Breast epithelium (tissue), 3 donors: Measurements from ENCODE around the gene WDR1.

Experiments used
- POLR2A ChIP-seq: fragments of 450-650 bp; IDR thresholded peaks from one replicate; pipeline ENCODE4 v1.6.1; 2016; ENCODE audit warnings: antibody characterized with exemption, mild to moderate bottlenecking, moderate library complexity
- TF ChIP-seq, protein P1 (sequence below), 3 donors: fragments of 450-650 bp; IDR thresholded peaks; one replicate each; pipeline ENCODE4 v1.5.1; 2016 to 2017; ENCODE audit warnings: antibody characterized with exemption in 3 of 3, mild to moderate bottlenecking in 3 of 3, moderate library complexity in 3 of 3

DNA sequence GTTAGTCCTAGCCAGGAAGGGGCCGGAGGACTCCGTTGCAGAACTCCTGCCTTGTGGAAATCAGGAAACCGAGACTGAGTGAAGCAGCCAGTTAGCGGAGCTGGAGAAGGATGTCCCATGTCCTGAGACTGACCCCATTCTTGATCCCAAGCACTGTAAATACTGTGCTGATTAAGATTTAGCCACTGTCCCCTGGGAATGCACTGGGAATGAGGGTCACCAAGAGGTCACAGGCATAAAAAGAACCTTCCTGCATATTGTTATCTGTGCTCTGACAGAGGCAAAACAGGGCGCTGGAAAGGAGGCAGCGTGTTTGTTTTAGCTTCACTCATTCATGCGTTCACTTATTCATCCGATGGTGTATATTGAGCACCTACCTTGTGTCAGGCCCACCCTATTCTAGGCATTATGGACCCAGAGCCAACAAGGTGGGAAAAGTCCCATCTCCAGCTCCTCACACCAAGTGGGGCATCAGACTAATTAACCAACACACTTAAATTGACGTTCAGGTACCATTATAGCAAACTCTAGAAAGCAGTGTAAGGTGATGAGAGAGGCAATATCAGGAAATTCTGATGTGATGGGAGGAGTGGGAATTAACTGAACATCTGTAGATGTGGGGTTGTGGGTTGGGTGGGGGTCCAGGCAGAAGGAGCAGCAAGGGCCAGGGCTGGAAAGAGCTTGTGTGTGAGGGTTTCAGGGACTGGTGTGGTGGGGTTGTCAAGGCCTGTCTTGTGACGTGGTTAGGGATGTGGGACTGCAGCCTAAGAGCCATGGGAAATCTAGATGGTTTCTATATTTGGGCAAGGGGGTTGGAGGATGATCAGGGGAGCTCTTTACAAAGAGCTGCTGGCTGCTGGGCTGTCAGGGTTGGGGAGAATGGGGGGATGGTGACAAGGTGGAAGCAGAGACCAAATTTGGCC is 84.7 kb downstream of the WDR1 start:
- TF ChIP-seq, protein P1, sequence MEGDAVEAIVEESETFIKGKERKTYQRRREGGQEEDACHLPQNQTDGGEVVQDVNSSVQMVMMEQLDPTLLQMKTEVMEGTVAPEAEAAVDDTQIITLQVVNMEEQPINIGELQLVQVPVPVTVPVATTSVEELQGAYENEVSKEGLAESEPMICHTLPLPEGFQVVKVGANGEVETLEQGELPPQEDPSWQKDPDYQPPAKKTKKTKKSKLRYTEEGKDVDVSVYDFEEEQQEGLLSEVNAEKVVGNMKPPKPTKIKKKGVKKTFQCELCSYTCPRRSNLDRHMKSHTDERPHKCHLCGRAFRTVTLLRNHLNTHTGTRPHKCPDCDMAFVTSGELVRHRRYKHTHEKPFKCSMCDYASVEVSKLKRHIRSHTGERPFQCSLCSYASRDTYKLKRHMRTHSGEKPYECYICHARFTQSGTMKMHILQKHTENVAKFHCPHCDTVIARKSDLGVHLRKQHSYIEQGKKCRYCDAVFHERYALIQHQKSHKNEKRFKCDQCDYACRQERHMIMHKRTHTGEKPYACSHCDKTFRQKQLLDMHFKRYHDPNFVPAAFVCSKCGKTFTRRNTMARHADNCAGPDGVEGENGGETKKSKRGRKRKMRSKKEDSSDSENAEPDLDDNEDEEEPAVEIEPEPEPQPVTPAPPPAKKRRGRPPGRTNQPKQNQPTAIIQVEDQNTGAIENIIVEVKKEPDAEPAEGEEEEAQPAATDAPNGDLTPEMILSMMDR (IDR thresholded peaks at IDR 0.05), result no peak
- TF ChIP-seq POLR2A, result no peak
